Suppressor macrophage (primary cell): ENCODE results near the gene RIC8B.

Experiments
- DNase-seq, 4 experiments: peaks; one replicate each; pipeline ENCODE4 v3.0.0-alpha.2; 2020 to 2022

RIC8B gene

GRCh38 chr12:106870116-106870515, 95.6 kb downstream of the RIC8B start:
- DNase-seq = no peak

GRCh38 chr12:106871477-106871876, 97.0 kb downstream of the RIC8B start:
- DNase-seq = no peak

- peak in 3 of 4 experiments; percentile 6 to 33 (median 24) for DNase-seq
Measured at GRCh38 chr12:106873983-106874382, 99.5 kb downstream of the RIC8B start.

- no peak for DNase-seq
Measured at GRCh38 chr12:106878804-106879203, 104.3 kb downstream of the RIC8B start.

- DNase-seq = no peak
Measured at GRCh38 chr12:106879612-106880011, 105.1 kb downstream of the RIC8B start.

- DNase-seq = no peak
Measured at GRCh38 chr12:106883426-106883825, 108.9 kb downstream of the RIC8B start.

- no peak for DNase-seq
Measured at GRCh38 chr12:106885026-106885425, 110.5 kb downstream of the RIC8B start.

GRCh38 chr12:106885541-106886249, 111.2 kb downstream of the RIC8B start:
- no peak for DNase-seq

GRCh38 chr12:106886932-106887331, 112.5 kb downstream of the RIC8B start:
- DNase-seq = no peak

GRCh38 chr12:106888348-106888970, 114.0 kb downstream of the RIC8B start:
- DNase-seq = no peak

- DNase-seq = no peak
Measured at GRCh38 chr12:106889326-106889725, 114.8 kb downstream of the RIC8B start.

- DNase-seq = no peak
Measured at GRCh38 chr12:106889950-106890626, 115.6 kb downstream of the RIC8B start.

GRCh38 chr12:106892075-106892474, 117.6 kb downstream of the RIC8B start:
- DNase-seq = no peak

GRCh38 chr12:106893451-106893850, 119.0 kb downstream of the RIC8B start:
- no peak for DNase-seq

GRCh38 chr12:106894774-106895173, 120.3 kb downstream of the RIC8B start:
- DNase-seq = no peak

- DNase-seq = no peak
Measured at GRCh38 chr12:106896603-106897002, 122.1 kb downstream of the RIC8B start.

GRCh38 chr12:106897082-106897481, 122.6 kb downstream of the RIC8B start:
- DNase-seq = no peak

- no peak for DNase-seq
Measured at GRCh38 chr12:106897981-106898901, 123.8 kb downstream of the RIC8B start.

GRCh38 chr12:106900554-106900953, 126.1 kb downstream of the RIC8B start:
- DNase-seq = no peak

- no peak for DNase-seq
Measured at GRCh38 chr12:106901276-106901675, 126.8 kb downstream of the RIC8B start.

- no peak for DNase-seq
Measured at GRCh38 chr12:106902053-106902452, 127.6 kb downstream of the RIC8B start.

GRCh38 chr12:106903241-106903945, 128.9 kb downstream of the RIC8B start:
- DNase-seq = peak in 3 of 4 experiments; percentile 12 to 50 (median 44)
